Erythroblast (primary cell): ENCODE data around the gene MED27.

Source experiments
- GATA1 ChIP-seq: IDR thresholded peaks from 2 replicates; pipeline ENCODE4 v1.6.1; 2011; ENCODE audit warnings: low read depth, mild to moderate bottlenecking, control low read depth, low read length, moderate library complexity
- POLR2A ChIP-seq: IDR thresholded peaks from 2 replicates; pipeline ENCODE4 v1.6.1; 2011; ENCODE audit warnings: mild to moderate bottlenecking, low read length

GRCh38 chr9:132027752-132028663 lies 51.7 kb downstream of the MED27 start:
- TF ChIP-seq POLR2A (no peak), GATA1 (no peak)
